T-helper 17 cell (primary cell): ENCODE data around the gene MCC. TPM values are rescaled to one million over a fixed set of nuclear protein-coding genes. Genes with fewer than 3 reads are reported as not detected.
"Not testable (repeated sequence)": the region's sequence is repeated elsewhere in the genome, so short reads cannot be mapped to it uniquely, and the experiment has no call there.

Source experiments
- ATAC-seq: fragments of 150-1000 bp; cut with Tn5 transposase; 2 replicates; pipeline ENCODE4 v1.10.0; 2021; ENCODE audit warnings: mild to moderate bottlenecking, moderate library complexity
- DNase-seq, 3 donors: peaks; one replicate each; pipeline versions ENCODE4 v3.0.0 to v3.0.0-alpha.2; 2020 to 2021
- H3K9me3 ChIP-seq: one replicate; pipeline ENCODE4 v1.7.0; 2013; ENCODE audit warnings: low read length, mild to moderate bottlenecking; ENCODE audit not compliant: control insufficient read depth, poor library complexity, severe bottlenecking
- H3K27ac Mint-ChIP-seq: one replicate; pipeline ENCODE4 v1.8.0; 2022; ENCODE audit warnings: mild to moderate bottlenecking, moderate library complexity, mixed read lengths
- H3K27me3 Mint-ChIP-seq: one replicate; pipeline ENCODE4 v1.8.0; 2022; ENCODE audit warnings: mixed read lengths
- H3K36me3 Mint-ChIP-seq: one replicate; pipeline ENCODE4 v1.8.0; 2022; ENCODE audit warnings: low read depth, mixed read lengths
- H3K4me1 Mint-ChIP-seq: one replicate; pipeline ENCODE4 v1.8.0; 2022; ENCODE audit warnings: mild to moderate bottlenecking, mixed read lengths
- H3K4me3 Mint-ChIP-seq: one replicate; pipeline ENCODE4 v1.8.0; 2022; ENCODE audit warnings: mild to moderate bottlenecking, moderate library complexity, mixed read lengths
- total RNA-seq, 4 donors: library from RNA in 2 of 4; stranded (reverse) in 2 of 4; gene quantifications; one replicate each; pipeline ENCODE4 v1.2.3 and lab custom pipeline; 2022 to 2026

MCC gene
- total RNA-seq, 2 donors from 2014 or later, result 2.2 to 4.4 TPM

- Mint-ChIP-seq H3K27ac (no peak overlapping the region), H3K36me3 (no peaks in the 10 kb centered on the region), H3K4me1 (no peaks in the 10 kb centered on the region), H3K4me3 (no peak overlapping the region), H3K27me3 (peaks cover 14% of the 10 kb centered on the region)
- DNase-seq (no peak), ATAC-seq (no peak)
- no peaks in the 10 kb centered on the region for H3K9me3 ChIP-seq
Measured at GRCh38 chr5:113433862-113434612, 54.2 kb downstream of the MCC start.

- DNase-seq (no peak), ATAC-seq (no peak)
- no peaks in the 10 kb centered on the region for H3K4me1 Mint-ChIP-seq
- H3K9me3 ChIP-seq, result no peaks in the 10 kb centered on the region
- no peak overlapping the region for H3K27ac Mint-ChIP-seq
- no peaks in the 10 kb centered on the region for H3K36me3 Mint-ChIP-seq
- H3K4me3 Mint-ChIP-seq, result no peak overlapping the region
- peaks cover 14% of the 10 kb centered on the region for H3K27me3 Mint-ChIP-seq
Measured at GRCh38 chr5:113433071-113433470, 55.2 kb downstream of the MCC start.

- no peak overlapping the region for H3K4me3 Mint-ChIP-seq
Measured at GRCh38 chr5:113427871-113428574, 60.2 kb downstream of the MCC start.

GRCh38 chr5:113425909-113426308 lies 62.3 kb downstream of the MCC start:
- H3K9me3 ChIP-seq, result no peaks in the 10 kb centered on the region
- no peaks in the 10 kb centered on the region for H3K4me1 Mint-ChIP-seq
- no peak for ATAC-seq
- no peak overlapping the region for H3K4me3 Mint-ChIP-seq
- no peaks in the 10 kb centered on the region for H3K36me3 Mint-ChIP-seq
- no peak overlapping the region for H3K27ac Mint-ChIP-seq
- H3K27me3 Mint-ChIP-seq, result peaks cover 22% of the 10 kb centered on the region
- no peak for DNase-seq

More at GRCh38 chr5:113427871-113428574, 60.2 kb downstream of the MCC start:
- no peak overlapping the region for H3K27ac Mint-ChIP-seq
- no peaks in the 10 kb centered on the region for H3K36me3 Mint-ChIP-seq
- H3K27me3 Mint-ChIP-seq, result peaks cover 3% of the 10 kb centered on the region
- no peaks in the 10 kb centered on the region for H3K4me1 Mint-ChIP-seq
- H3K9me3 ChIP-seq, result no peaks in the 10 kb centered on the region
- DNase-seq, result no peak
- no peak for ATAC-seq

GRCh38 chr5:113421693-113422092 lies 66.6 kb downstream of the MCC start:
- ATAC-seq (no peak), DNase-seq (no peak)
- H3K27me3 Mint-ChIP-seq, result peaks cover 22% of the 10 kb centered on the region
- H3K36me3 Mint-ChIP-seq, result no peaks in the 10 kb centered on the region
- no peaks in the 10 kb centered on the region for H3K4me1 Mint-ChIP-seq
- no peak overlapping the region for H3K4me3 Mint-ChIP-seq
- no peaks in the 10 kb centered on the region for H3K9me3 ChIP-seq
- H3K27ac Mint-ChIP-seq, result no peak overlapping the region

GRCh38 chr5:113405530-113405929 lies 82.7 kb downstream of the MCC start:
- DNase-seq (no peak), ATAC-seq (no peak)
- Mint-ChIP-seq H3K4me1 (peaks cover 2% of the 10 kb centered on the region), H3K4me3 (no peak overlapping the region), H3K27ac (no peak overlapping the region), H3K27me3 (no peaks in the 10 kb centered on the region), H3K36me3 (no peaks in the 10 kb centered on the region)
- H3K9me3 ChIP-seq, result no peaks in the 10 kb centered on the region

GRCh38 chr5:113404269-113404668 lies 84.0 kb downstream of the MCC start:
- H3K9me3 ChIP-seq, result no peaks in the 10 kb centered on the region
- peaks cover 2% of the 10 kb centered on the region for H3K4me1 Mint-ChIP-seq
- no peaks in the 10 kb centered on the region for H3K27me3 Mint-ChIP-seq
- no peak for ATAC-seq
- no peak overlapping the region for H3K4me3 Mint-ChIP-seq
- no peak overlapping the region for H3K27ac Mint-ChIP-seq
- DNase-seq, result no peak
- H3K36me3 Mint-ChIP-seq, result no peaks in the 10 kb centered on the region

- not testable (repeated sequence) for H3K27ac Mint-ChIP-seq, H3K9me3 ChIP-seq, H3K4me3 Mint-ChIP-seq, ATAC-seq, H3K4me1 Mint-ChIP-seq, DNase-seq, H3K27me3 Mint-ChIP-seq, H3K36me3 Mint-ChIP-seq
Measured at GRCh38 chr5:113397986-113398385, 90.3 kb downstream of the MCC start.

- Mint-ChIP-seq H3K36me3 (no peaks in the 10 kb centered on the region), H3K4me1 (peaks cover 2% of the 10 kb centered on the region), H3K4me3 (no peak overlapping the region), H3K27ac (no peak overlapping the region), H3K27me3 (peaks cover 5% of the 10 kb centered on the region)
- DNase-seq, result no peak
- ATAC-seq, result no peak
- H3K9me3 ChIP-seq, result no peaks in the 10 kb centered on the region
Measured at GRCh38 chr5:113397046-113397445, 91.2 kb downstream of the MCC start.

- DNase-seq, result no peak
- Mint-ChIP-seq H3K36me3 (no peaks in the 10 kb centered on the region), H3K4me3 (no peak overlapping the region), H3K27me3 (peaks cover 18% of the 10 kb centered on the region), H3K4me1 (peaks cover 2% of the 10 kb centered on the region), H3K27ac (no peak overlapping the region)
- ATAC-seq, result no peak
- H3K9me3 ChIP-seq, result no peaks in the 10 kb centered on the region
Measured at GRCh38 chr5:113394658-113395057, 93.6 kb downstream of the MCC start.

GRCh38 chr5:113390224-113390623 lies 98.0 kb downstream of the MCC start:
- Mint-ChIP-seq H3K27me3 (peaks cover 27% of the 10 kb centered on the region), H3K4me3 (no peak overlapping the region), H3K4me1 (no peaks in the 10 kb centered on the region), H3K36me3 (peaks cover 2% of the 10 kb centered on the region), H3K27ac (no peak overlapping the region)
- H3K9me3 ChIP-seq, result no peaks in the 10 kb centered on the region
- DNase-seq (no peak), ATAC-seq (no peak)

- no peak for ATAC-seq
- Mint-ChIP-seq H3K4me3 (no peak overlapping the region), H3K36me3 (peaks cover 2% of the 10 kb centered on the region), H3K27me3 (peaks cover 32% of the 10 kb centered on the region), H3K4me1 (no peaks in the 10 kb centered on the region), H3K27ac (no peak overlapping the region)
- DNase-seq, result no peak
- no peaks in the 10 kb centered on the region for H3K9me3 ChIP-seq
Measured at GRCh38 chr5:113389116-113389515, 99.1 kb downstream of the MCC start.

GRCh38 chr5:113387844-113388243 lies 100.4 kb downstream of the MCC start:
- Mint-ChIP-seq H3K4me3 (no peak overlapping the region), H3K27ac (no peak overlapping the region), H3K36me3 (peaks cover 2% of the 10 kb centered on the region), H3K27me3 (peaks cover 30% of the 10 kb centered on the region), H3K4me1 (no peaks in the 10 kb centered on the region)
- H3K9me3 ChIP-seq, result no peaks in the 10 kb centered on the region
- no peak for ATAC-seq
- DNase-seq, result no peak
